LNCAP (cell line): ENCODE data around the gene CYLD.

Source experiments
- CTCF ChIP-seq: fragments of 450-650 bp; IDR thresholded peaks from 2 replicates; pipeline ENCODE4 v1.5.1; 2017; ENCODE audit warnings: mild to moderate bottlenecking

Gene CYLD

GRCh38 chr16:50816901-50817555 lies 75.1 kb downstream of the CYLD start:
- no peak for TF ChIP-seq CTCF

DNA sequence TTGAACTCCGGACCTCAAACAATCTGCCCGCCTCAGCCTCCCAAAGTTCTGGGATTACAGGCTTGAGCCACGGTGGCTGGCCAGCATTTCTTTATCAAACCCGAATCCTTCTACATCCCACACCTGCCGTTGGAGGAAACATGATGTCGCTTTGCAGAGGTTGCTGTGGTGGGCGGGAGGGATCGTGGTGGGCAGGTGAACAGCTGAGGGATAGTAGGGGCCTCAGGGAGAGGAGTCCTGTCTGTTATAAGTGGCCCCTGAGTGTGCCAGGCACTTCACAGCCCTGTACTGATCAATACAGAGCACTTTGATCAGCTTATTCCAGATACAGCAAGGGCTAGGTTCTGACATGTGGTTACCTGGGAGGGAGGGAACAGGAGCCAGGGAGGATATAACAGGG lies 76.5 kb downstream of the CYLD start:
- no peak for TF ChIP-seq CTCF

DNA sequence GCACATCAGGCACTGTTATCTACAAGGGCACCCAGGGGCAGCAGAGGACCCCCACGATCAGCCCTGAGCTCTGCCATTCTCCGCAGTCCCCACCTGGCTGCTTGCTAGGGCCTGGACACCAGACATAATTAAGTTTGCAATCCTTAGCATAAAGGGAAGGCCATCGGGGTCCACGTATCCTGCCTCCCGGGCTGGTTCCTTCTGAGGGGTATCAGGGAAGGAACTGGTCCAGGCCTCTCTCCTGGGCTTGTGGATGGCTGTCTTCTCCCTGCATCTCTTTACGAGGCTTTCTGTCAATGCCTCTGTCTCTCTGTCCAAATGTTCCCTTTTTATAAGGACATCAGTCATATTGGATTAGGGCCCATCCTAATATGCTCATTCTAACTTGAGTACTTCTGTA lies 77.8 kb downstream of the CYLD start:
- TF ChIP-seq CTCF: no peak

GRCh38 chr16:50820225-50820624 lies 78.3 kb downstream of the CYLD start:
- no peak for TF ChIP-seq CTCF

- peak; percentile 34; the same call in 1 of the 2 replicates for TF ChIP-seq CTCF
Measured at GRCh38 chr16:50821586-50821985, 79.7 kb downstream of the CYLD start.

DNA sequence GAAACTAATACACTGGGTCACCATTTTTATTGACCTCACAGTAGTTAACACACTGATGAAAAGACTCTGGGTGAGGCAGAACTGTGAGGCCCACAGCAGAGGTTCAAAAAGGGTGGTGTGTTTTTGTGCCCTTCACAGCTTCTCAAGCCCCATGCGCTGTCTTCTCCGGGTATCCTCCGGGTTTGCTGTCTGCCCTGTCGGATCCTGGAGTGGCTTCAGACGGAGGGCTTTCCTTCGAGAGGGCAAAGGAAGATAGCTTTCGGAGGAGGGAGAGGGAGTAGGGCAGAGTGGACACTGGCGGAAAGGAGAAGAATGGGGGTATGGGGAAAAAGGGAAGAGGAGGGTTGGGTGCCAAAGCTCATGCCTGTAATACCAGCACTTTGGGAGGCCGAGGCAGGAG lies 80.8 kb downstream of the CYLD start:
- no peak for TF ChIP-seq CTCF

DNA sequence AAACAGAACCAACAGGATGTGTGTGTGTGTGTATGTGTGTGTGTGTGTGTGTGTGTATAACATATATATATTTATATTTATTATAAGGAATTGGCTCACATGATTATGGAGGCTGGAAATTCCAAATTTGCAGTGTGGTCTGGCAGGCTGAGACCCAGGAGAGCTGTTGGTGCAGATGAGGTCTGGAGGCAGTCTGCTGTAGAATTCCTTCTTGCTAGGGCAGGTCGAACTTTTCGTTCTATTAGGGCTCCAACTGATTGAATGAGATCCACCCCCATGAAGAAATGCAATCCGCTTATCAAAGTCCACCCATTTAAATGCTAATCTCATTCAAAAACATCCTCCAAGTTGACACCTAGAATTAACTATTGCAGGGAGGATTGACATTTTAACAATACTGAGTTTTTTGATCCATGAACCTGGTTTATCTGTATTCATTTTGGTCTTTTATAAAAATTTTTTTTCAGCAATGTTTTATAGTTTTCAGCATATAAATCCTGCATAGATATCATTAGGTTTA lies 85.0 kb downstream of the CYLD start:
- no peak for TF ChIP-seq CTCF
